ENCODE results near the gene MAPK8. TPM values are rescaled to one million over a fixed set of nuclear protein-coding genes. Genes with fewer than 3 reads are reported as not detected.

The MAPK8 gene
- polyA plus RNA-seq, 2 of the 4 experiments (the other 2 are of a cell fraction): 29.6 to 71.4 TPM

- FAIRE-seq (no peak), ATAC-seq (no peak), DNase-seq (ENCODE audit: low read depth in 1 of 2, low spot score in 1 of 2) (no peak)
- Histone ChIP-seq H3K4me1 (no peaks in the 10 kb centered on the region), H3K9me3 (no peaks in the 10 kb centered on the region), H3K4me3 (no peak overlapping the region), H3K4me2 (no peak overlapping the region), H3K27ac (no peak overlapping the region)
- CTCF ChIA-PET: interaction anchor here (0.8 to 1.7 kb wide), 2 partner anchors 14 to 207 kb away, joined by 3 read pairs; no protein-coding TSS in a partner anchor
- no peak for TF ChIP-seq HOXB5 (CRISPR knock-in tag; IDR thresholded peaks at IDR 0.05)
- no peak for TF ChIP-seq KDM1A (IDR thresholded peaks at IDR 0.05; ENCODE audit: low read depth)
- no peak for TF ChIP-seq HES2 (IDR thresholded peaks at IDR 0.05)
- no peak for TF ChIP-seq PHF8 (IDR thresholded peaks at IDR 0.05; ENCODE audit: borderline replicate concordance, low read depth)
- no peak for TF ChIP-seq MYC (IDR thresholded peaks at IDR 0.05; ENCODE audit: borderline replicate concordance, low read length)
- TF ChIP-seq FOSL2 (IDR thresholded peaks at IDR 0.05): no peak
- TF ChIP-seq FOSL2 (CRISPR knock-in tag; IDR thresholded peaks at IDR 0.05): no peak
- no peak for TF ChIP-seq HOXB13 (CRISPR knock-in tag; IDR thresholded peaks at IDR 0.05; ENCODE audit: low read depth)
- no peak for TF ChIP-seq NR3C1 (IDR thresholded peaks at IDR 0.05)
- TF ChIP-seq MAZ (IDR thresholded peaks at IDR 0.05; ENCODE audit: borderline replicate concordance, low read depth, low read length): no peak
- no peak for TF ChIP-seq USF2 (IDR thresholded peaks at IDR 0.05)
- TF ChIP-seq RAD21 (conservative IDR thresholded peaks at IDR 0.05 in 1 of 2, IDR thresholded peaks at IDR 0.05 in 1 of 2): no peak
- no peak for TF ChIP-seq PBX3 (IDR thresholded peaks at IDR 0.05)
- no peak for TF ChIP-seq ELK1 (IDR thresholded peaks at IDR 0.05; ENCODE audit: low read depth, low read length)
- TF ChIP-seq CBX2 (IDR thresholded peaks at IDR 0.05; ENCODE audit: borderline replicate concordance, low read depth): no peak
- no peak for TF ChIP-seq ZNF302 (CRISPR knock-in tag; IDR thresholded peaks at IDR 0.05)
- TF ChIP-seq NPAS2 (CRISPR knock-in tag; IDR thresholded peaks at IDR 0.05; ENCODE audit: borderline replicate concordance): no peak
- no peak for TF ChIP-seq FOSB (CRISPR knock-in tag; IDR thresholded peaks at IDR 0.05)
- TF ChIP-seq BCL3 (IDR thresholded peaks at IDR 0.05): no peak
- no peak for TF ChIP-seq HEYL (CRISPR knock-in tag; IDR thresholded peaks at IDR 0.05)
- TF ChIP-seq SMC3 (IDR thresholded peaks at IDR 0.05): no peak
- WGBS (ENCODE audit: missing lambda C conversion rate): 84% methylated on average over 15 of the region's 19 CpGs
- POLR2A ChIA-PET: no interaction called here
Measured at GRCh38 chr10:48449501-48450232, 143.2 kb downstream of the MAPK8 start.

- no peak for ATAC-seq
- Histone ChIP-seq H3K4me2 (no peak overlapping the region), H3K27ac (no peak overlapping the region), H3K4me3 (no peak overlapping the region), H3K4me1 (no peaks in the 10 kb centered on the region), H3K9me3 (no peaks in the 10 kb centered on the region)
- TF ChIP-seq CBX8 (IDR thresholded peaks at IDR 0.05) (no peak), CHD4 (IDR thresholded peaks at IDR 0.05; ENCODE audit: borderline replicate concordance) (no peak), JUN (IDR thresholded peaks at IDR 0.05) (no peak), HOXB5 (CRISPR knock-in tag; IDR thresholded peaks at IDR 0.05) (no peak), SMC3 (IDR thresholded peaks at IDR 0.05) (no peak), FOSL2 (IDR thresholded peaks at IDR 0.05) (no peak), FOSL2 (CRISPR knock-in tag; IDR thresholded peaks at IDR 0.05) (no peak), ZC3H11A (IDR thresholded peaks at IDR 0.05) (no peak), PHF8 (IDR thresholded peaks at IDR 0.05; ENCODE audit: borderline replicate concordance, low read depth) (no peak), FOSB (CRISPR knock-in tag; IDR thresholded peaks at IDR 0.05) (no peak), FOXS1 (CRISPR knock-in tag; IDR thresholded peaks at IDR 0.05) (no peak), KDM5A (IDR thresholded peaks at IDR 0.05) (no peak), TP53 (CRISPR knock-in tag; IDR thresholded peaks at IDR 0.05) (no peak), ATOH8 (CRISPR knock-in tag; IDR thresholded peaks at IDR 0.05; ENCODE audit: low read depth) (no peak)
- FAIRE-seq: no peak
- ChIA-PET CTCF (interaction anchor here (1.7 kb wide), 1 partner anchor 206 kb away, joined by 3 read pairs; no protein-coding TSS in a partner anchor), POLR2A (no interaction called here)
- DNase-seq (ENCODE audit: low read depth in 1 of 2, low spot score in 1 of 2): no peak
- WGBS (ENCODE audit: missing lambda C conversion rate): 96% methylated on average over 20 of the region's 49 CpGs
Measured at GRCh38 chr10:48450233-48450740, 143.8 kb downstream of the MAPK8 start.

Measured in A549 (cell line).